Astrocyte (in vitro differentiated cells and primary cell): ENCODE results near the gene ANKLE1. TPM values are rescaled to one million over a fixed set of nuclear protein-coding genes. Genes with fewer than 3 reads are reported as not detected.
A peak's percentile ranks its signal among the peaks of the same experiment; 100 is the strongest.

ENCODE experiments used
- DNase-seq: peaks from one replicate; pipeline ENCODE4 v3.0.0-alpha.2; 2010; ENCODE audit warnings: low read depth
- FAIRE-seq: peaks from 2 replicates; lab custom pipeline; 2011; peaks lifted over from hg19 to GRCh38; lab: Jason Lieb, UNC
- H2AFZ ChIP-seq: 2 replicates; pipeline ENCODE4 v1.6.0; 2012; ENCODE audit warnings: low read depth, low read length, inconsistent platforms
- H3K27ac ChIP-seq: 2 replicates; pipeline ENCODE4 v1.5.1; 2011; ENCODE audit warnings: low read depth, low read length, inconsistent platforms
- H3K27me3 ChIP-seq: 2 replicates; pipeline ENCODE4 v1.6.0; 2011; ENCODE audit warnings: low read length, inconsistent platforms; ENCODE audit not compliant: insufficient read depth
- H3K36me3 ChIP-seq: 2 replicates; pipeline ENCODE4 v1.5.1; 2011; ENCODE audit warnings: low read length, inconsistent platforms; ENCODE audit not compliant: insufficient read depth
- H3K4me1 ChIP-seq: 2 replicates; pipeline ENCODE4 v1.5.1; 2011; ENCODE audit warnings: low read length, inconsistent platforms; ENCODE audit not compliant: insufficient read depth
- H3K4me2 ChIP-seq: 2 replicates; pipeline ENCODE4 v1.6.0; 2012; ENCODE audit warnings: low read length, inconsistent platforms
- H3K4me3 ChIP-seq: 2 replicates; pipeline ENCODE4 v1.5.1; 2011; ENCODE audit warnings: low read depth, mild to moderate bottlenecking, low read length, inconsistent platforms; ENCODE audit not compliant: insufficient read depth
- H3K79me2 ChIP-seq: 2 replicates; pipeline ENCODE4 v1.6.0; 2012; ENCODE audit warnings: mild to moderate bottlenecking, low read length, inconsistent platforms; ENCODE audit not compliant: insufficient read depth
- H3K9ac ChIP-seq: 2 replicates; pipeline ENCODE4 v1.6.0; 2012; ENCODE audit warnings: mild to moderate bottlenecking, low read length, inconsistent platforms
- H3K9me3 ChIP-seq: 2 replicates; pipeline ENCODE4 v1.5.1; 2012; ENCODE audit warnings: low read depth, mild to moderate bottlenecking, low read length, inconsistent platforms; ENCODE audit not compliant: insufficient read depth
- H4K20me1 ChIP-seq: 2 replicates; pipeline ENCODE4 v1.6.0; 2012; ENCODE audit warnings: low read length, inconsistent platforms; ENCODE audit not compliant: insufficient read depth
- H3K27ac Mint-ChIP-seq: one replicate; pipeline ENCODE4 v1.8.0; 2021; ENCODE audit warnings: mild to moderate bottlenecking, mixed read lengths; ENCODE audit not compliant: unreplicated experiment
- H3K27me3 Mint-ChIP-seq: one replicate; pipeline ENCODE4 v1.8.0; 2021; ENCODE audit warnings: low read depth, mixed read lengths; ENCODE audit not compliant: unreplicated experiment
- H3K36me3 Mint-ChIP-seq: one replicate; pipeline ENCODE4 v1.8.0; 2021; ENCODE audit warnings: low read depth, mixed read lengths; ENCODE audit not compliant: unreplicated experiment
- H3K4me1 Mint-ChIP-seq: one replicate; pipeline ENCODE4 v1.8.0; 2021; ENCODE audit warnings: low read depth, mixed read lengths; ENCODE audit not compliant: unreplicated experiment
- H3K4me3 Mint-ChIP-seq: one replicate; pipeline ENCODE4 v1.8.0; 2021; ENCODE audit warnings: mild to moderate bottlenecking, moderate library complexity, mixed read lengths; ENCODE audit not compliant: unreplicated experiment
- H3K9me3 Mint-ChIP-seq: one replicate; pipeline ENCODE4 v1.8.0; 2021; ENCODE audit warnings: mild to moderate bottlenecking, mixed read lengths; ENCODE audit not compliant: unreplicated experiment
- EZH2 ChIP-seq: IDR thresholded peaks from 2 replicates; pipeline ENCODE4 v1.6.1; 2012; ENCODE audit warnings: mild to moderate bottlenecking, low read length, inconsistent platforms; ENCODE audit not compliant: insufficient read depth
- total RNA-seq: library from RNA; stranded (reverse); gene quantifications from 2 replicates; pipeline ENCODE4 v1.2.1, GENCODE V29; 2021
- TF ChIP-seq, protein P1 (sequence below): IDR thresholded peaks from 2 replicates; pipeline ENCODE4 v1.5.1; 2011; ENCODE audit warnings: low read depth, mild to moderate bottlenecking, inconsistent platforms, low read length, moderate library complexity; ENCODE audit not compliant: insufficient read depth

Gene ANKLE1
- total RNA-seq, 1 donor from 2014 or later = 1.8 TPM

GRCh38 chr19:17321655-17322489 is 40.2 kb downstream of the ANKLE1 start:
- Mint-ChIP-seq H3K4me1 (peaks cover 5% of the 10 kb centered on the region), H3K36me3 (peaks cover 10% of the 10 kb centered on the region), H3K27ac (peak overlapping the region; percentile 77), H3K9me3 (no peaks in the 10 kb centered on the region), H3K4me3 (no peak overlapping the region), H3K27me3 (no peaks in the 10 kb centered on the region)
- Histone ChIP-seq H3K9ac (no peak overlapping the region), H3K4me2 (no peak overlapping the region), H3K36me3 (no peaks in the 10 kb centered on the region), H3K4me1 (peaks cover 3% of the 10 kb centered on the region), H3K27me3 (no peaks in the 10 kb centered on the region), H4K20me1 (peaks cover 15% of the 10 kb centered on the region), H3K79me2 (no peaks in the 10 kb centered on the region), H3K9me3 (no peaks in the 10 kb centered on the region), H2AFZ (no peak overlapping the region), H3K4me3 (no peak overlapping the region), H3K27ac (no peak overlapping the region)
- TF ChIP-seq, protein P1, sequence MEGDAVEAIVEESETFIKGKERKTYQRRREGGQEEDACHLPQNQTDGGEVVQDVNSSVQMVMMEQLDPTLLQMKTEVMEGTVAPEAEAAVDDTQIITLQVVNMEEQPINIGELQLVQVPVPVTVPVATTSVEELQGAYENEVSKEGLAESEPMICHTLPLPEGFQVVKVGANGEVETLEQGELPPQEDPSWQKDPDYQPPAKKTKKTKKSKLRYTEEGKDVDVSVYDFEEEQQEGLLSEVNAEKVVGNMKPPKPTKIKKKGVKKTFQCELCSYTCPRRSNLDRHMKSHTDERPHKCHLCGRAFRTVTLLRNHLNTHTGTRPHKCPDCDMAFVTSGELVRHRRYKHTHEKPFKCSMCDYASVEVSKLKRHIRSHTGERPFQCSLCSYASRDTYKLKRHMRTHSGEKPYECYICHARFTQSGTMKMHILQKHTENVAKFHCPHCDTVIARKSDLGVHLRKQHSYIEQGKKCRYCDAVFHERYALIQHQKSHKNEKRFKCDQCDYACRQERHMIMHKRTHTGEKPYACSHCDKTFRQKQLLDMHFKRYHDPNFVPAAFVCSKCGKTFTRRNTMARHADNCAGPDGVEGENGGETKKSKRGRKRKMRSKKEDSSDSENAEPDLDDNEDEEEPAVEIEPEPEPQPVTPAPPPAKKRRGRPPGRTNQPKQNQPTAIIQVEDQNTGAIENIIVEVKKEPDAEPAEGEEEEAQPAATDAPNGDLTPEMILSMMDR = no peak
- TF ChIP-seq EZH2 = no peak
- no peak for FAIRE-seq
- DNase-seq = no peak

GRCh38 chr19:17322854-17323253 is 41.2 kb downstream of the ANKLE1 start:
- no peaks in the 10 kb centered on the region for H3K9me3 ChIP-seq
- peaks cover 6% of the 10 kb centered on the region for H3K4me1 Mint-ChIP-seq
- H3K27ac Mint-ChIP-seq = peak overlapping the region; percentile 7
- no peaks in the 10 kb centered on the region for H3K9me3 Mint-ChIP-seq
- H3K4me2 ChIP-seq = no peak overlapping the region
- no peaks in the 10 kb centered on the region for H3K27me3 ChIP-seq
- peaks cover 1% of the 10 kb centered on the region for H3K27me3 Mint-ChIP-seq
- no peak overlapping the region for H3K9ac ChIP-seq
- no peak for DNase-seq
- H3K36me3 Mint-ChIP-seq = peaks cover 10% of the 10 kb centered on the region
- H3K79me2 ChIP-seq = no peaks in the 10 kb centered on the region
- H3K4me3 ChIP-seq = no peak overlapping the region
- no peak for FAIRE-seq
- H3K36me3 ChIP-seq = no peaks in the 10 kb centered on the region
- no peak overlapping the region for H2AFZ ChIP-seq
- H3K4me3 Mint-ChIP-seq = no peak overlapping the region
- H4K20me1 ChIP-seq = peaks cover 12% of the 10 kb centered on the region
- H3K27ac ChIP-seq = no peak overlapping the region
- peaks cover 3% of the 10 kb centered on the region for H3K4me1 ChIP-seq
- no peak for TF ChIP-seq EZH2
- TF ChIP-seq, protein P1 = no peak
